Stomach (tissue), 9 donors: ENCODE results near the gene RECK. TPM values are rescaled to one million over a fixed set of nuclear protein-coding genes. Genes with fewer than 3 reads are reported as not detected.

ENCODE experiments used
- DNase-seq, 2 donors: peaks; one replicate each; pipeline versions ENCODE4 v3.0.0 to v3.0.0-alpha.2; 2013 to 2019
- H3K27ac ChIP-seq, 5 donors: fragments of 200-600 bp in 4 of 5; sonication (generic) in 4 of 5; one replicate each; pipeline ENCODE4 v1.5.1; 2013 to 2019; ENCODE audit warnings: mild to moderate bottlenecking in 1 of 5, moderate library complexity in 1 of 5
- H3K27me3 ChIP-seq, 3 donors: fragments of 200-600 bp; sonication (generic); one replicate each; pipeline ENCODE4 v1.5.1; 2017 to 2019; ENCODE audit warnings: mixed run types in 1 of 3
- H3K36me3 ChIP-seq, 4 donors: fragments of 200-600 bp; sonication (generic); 1 replicate in 3 of 4; 2 replicates in 1 of 4; pipeline ENCODE4 v1.5.1; 2016 to 2019
- H3K4me1 ChIP-seq, 4 donors: fragments of 200-600 bp; sonication (generic); one replicate each; pipeline ENCODE4 v1.5.1; 2016 to 2019
- H3K4me3 ChIP-seq, 4 donors: fragments of 200-600 bp; sonication (generic) in 3 of 4; one replicate each; pipeline ENCODE4 v1.5.1; 2016 to 2019; ENCODE audit warnings: mild to moderate bottlenecking in 1 of 4
- H3K9me3 ChIP-seq, 4 donors: fragments of 200-600 bp; sonication (generic); one replicate each; pipeline ENCODE4 v1.5.1; 2016 to 2019
- EP300 ChIP-seq: sonication (generic); formaldehyde crosslinking; IDR thresholded peaks from one replicate; pipeline ENCODE4 v1.6.1; 2017; ENCODE audit warnings: antibody characterized with exemption
- POLR2A ChIP-seq, 4 donors: fragments of 450-650 bp; IDR thresholded peaks; one replicate each; pipeline ENCODE4 v1.6.1; 2016; ENCODE audit warnings: antibody characterized with exemption in 4 of 4, control low read depth in 2 of 4, mild to moderate bottlenecking in 1 of 4, moderate library complexity in 1 of 4
- POLR2AphosphoS5 ChIP-seq, 3 donors: sonication (generic); formaldehyde crosslinking; IDR thresholded peaks; one replicate each; pipeline ENCODE4 v1.6.1; 2016; ENCODE audit warnings: antibody characterized with exemption in 3 of 3
- WGBS, 5 donors: extraction: QIAGEN DNeasy Blood & Tissue Kit in 3 of 5; methylation state at CpG; one replicate each; pipeline versions ENCODE4 v1.1.5 to v1.1.7; 2013 to 2018; 5-methylcytosine and 5-hydroxymethylcytosine counted together
- intact Hi-C: fragments of 100-400 bp; cut with DNase I; formaldehyde crosslinking; loops from one replicate; pipeline ENCODE4 v1.15.1; 2023; ENCODE audit warnings: low total_unique reads
- polyA plus RNA-seq, 3 donors: library from polyadenylated mRNA; stranded (reverse); fragments of 200-250 nt; gene quantifications; one replicate each; pipeline ENCODE4 v1.2.3, GENCODE V29; 2013
- total RNA-seq, 5 donors: library from RNA; depleted of rRNA; stranded (reverse); fragments of >200 nt; gene quantifications; one replicate each; pipeline versions ENCODE4 v1.1.0 to v1.2.3, GENCODE V29; 2014 to 2016
- TF ChIP-seq, protein P1 (sequence below), 7 experiments: fragments of 450-650 bp in 4 of 7; fragments of 200-600 bp in 3 of 7; sonication (generic) in 3 of 7; IDR thresholded peaks; one replicate each; pipeline ENCODE4 v1.5.1; 2016 to 2019; ENCODE audit warnings: antibody characterized with exemption in 7 of 7, control low read depth in 2 of 7, mild to moderate bottlenecking in 1 of 7
- donor health status: healthy with polysubstance abuse.
- donor health status: Bipolar disorder and iron deficiency.
- donor health status: healthy.

RECK gene
- total and polyA plus RNA-seq, 8 donors: 2.3 to 19.3 (median 4.8) TPM

DNA sequence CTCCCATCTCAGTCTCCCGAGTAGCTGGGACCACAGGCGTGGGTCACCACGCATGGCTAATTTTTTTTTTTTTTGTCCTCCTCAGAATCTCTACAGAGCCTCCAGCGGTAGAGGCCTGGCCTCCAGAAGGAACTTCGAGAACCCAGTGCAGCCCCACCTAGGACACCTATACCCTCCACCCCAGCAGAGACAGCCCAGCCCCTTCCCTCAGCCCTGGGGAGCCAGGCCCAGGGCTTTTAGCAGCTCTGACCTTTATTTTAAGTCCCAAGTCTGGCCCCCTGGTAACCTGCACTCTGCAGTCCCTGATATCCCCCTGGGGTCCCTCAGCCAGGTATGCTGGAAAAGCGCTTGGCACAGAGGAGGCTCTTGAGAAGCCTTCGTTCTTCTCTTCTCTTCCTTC lies 105.0 kb downstream of the RECK start:
- Histone ChIP-seq H3K27me3 (peaks cover 0 to 4% (median 0%) of the 10 kb centered on the region in 3 donors), H3K9me3 (peaks cover 0 to 5% (median 2%) of the 10 kb centered on the region in 4 donors), H3K4me1 (peaks cover 39 to 98% (median 78%) of the 10 kb centered on the region in 4 donors), H3K36me3 (peaks cover 0 to 7% (median 0%) of the 10 kb centered on the region in 4 donors), H3K4me3 (no peak overlapping the region), H3K27ac (peak overlapping the region; percentile 33 to 91 (median 86))
- intact Hi-C loops: no loop called here
- no peak for TF ChIP-seq EP300
- TF ChIP-seq, protein P1, sequence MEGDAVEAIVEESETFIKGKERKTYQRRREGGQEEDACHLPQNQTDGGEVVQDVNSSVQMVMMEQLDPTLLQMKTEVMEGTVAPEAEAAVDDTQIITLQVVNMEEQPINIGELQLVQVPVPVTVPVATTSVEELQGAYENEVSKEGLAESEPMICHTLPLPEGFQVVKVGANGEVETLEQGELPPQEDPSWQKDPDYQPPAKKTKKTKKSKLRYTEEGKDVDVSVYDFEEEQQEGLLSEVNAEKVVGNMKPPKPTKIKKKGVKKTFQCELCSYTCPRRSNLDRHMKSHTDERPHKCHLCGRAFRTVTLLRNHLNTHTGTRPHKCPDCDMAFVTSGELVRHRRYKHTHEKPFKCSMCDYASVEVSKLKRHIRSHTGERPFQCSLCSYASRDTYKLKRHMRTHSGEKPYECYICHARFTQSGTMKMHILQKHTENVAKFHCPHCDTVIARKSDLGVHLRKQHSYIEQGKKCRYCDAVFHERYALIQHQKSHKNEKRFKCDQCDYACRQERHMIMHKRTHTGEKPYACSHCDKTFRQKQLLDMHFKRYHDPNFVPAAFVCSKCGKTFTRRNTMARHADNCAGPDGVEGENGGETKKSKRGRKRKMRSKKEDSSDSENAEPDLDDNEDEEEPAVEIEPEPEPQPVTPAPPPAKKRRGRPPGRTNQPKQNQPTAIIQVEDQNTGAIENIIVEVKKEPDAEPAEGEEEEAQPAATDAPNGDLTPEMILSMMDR (IDR thresholded peaks at IDR 0.05): no peak
- TF ChIP-seq POLR2A (IDR thresholded peaks at IDR 0.05): no peak
- no peak for TF ChIP-seq POLR2AphosphoS5 (IDR thresholded peaks at IDR 0.05)
- DNase-seq: no peak
- 90 to 96% (median 92%) methylated on average over 7 of the region's 7 CpGs for WGBS, 5 donors

DNA sequence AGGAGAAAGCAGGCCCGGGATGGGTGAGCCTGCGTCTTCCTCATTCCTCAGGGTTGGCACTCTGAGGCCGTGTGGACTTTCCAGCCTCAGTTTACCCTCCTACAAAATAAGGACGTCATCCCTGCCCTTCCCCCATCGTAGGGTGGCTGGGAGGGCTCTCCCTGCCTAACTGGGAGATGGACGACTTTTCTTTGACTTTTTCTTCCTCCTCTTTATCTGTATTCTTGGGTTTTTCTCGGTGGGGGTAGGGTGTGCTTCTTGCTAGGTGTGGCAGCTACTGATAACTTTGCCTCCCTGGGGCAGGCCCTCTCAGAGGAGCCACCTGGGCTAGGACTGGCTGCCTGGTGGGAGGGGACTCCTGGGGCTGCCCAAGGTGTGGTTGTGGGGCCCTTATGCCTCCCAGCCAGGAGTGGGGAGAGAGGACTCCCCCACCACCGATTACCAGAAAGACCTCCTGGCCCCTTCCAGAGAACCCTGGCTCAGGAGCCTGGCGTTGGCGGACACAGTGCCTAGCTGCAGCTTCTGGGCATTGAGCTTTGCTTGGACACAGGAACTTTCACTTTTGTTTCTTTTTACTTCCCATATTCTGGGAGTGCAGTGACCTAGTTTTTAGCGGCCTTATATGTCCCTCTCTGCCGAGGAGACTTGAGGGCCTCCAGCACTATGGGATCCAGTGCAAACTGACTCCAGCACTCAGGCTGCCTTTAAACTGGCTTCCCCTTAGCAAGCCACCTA lies 106.0 kb downstream of the RECK start:
- TF ChIP-seq POLR2A (IDR thresholded peaks at IDR 0.05): no peak
- TF ChIP-seq POLR2AphosphoS5 (IDR thresholded peaks at IDR 0.05): peak in 2 of 3 donors; percentile 3 to 12
- H3K36me3 ChIP-seq: peaks cover 0 to 12% (median 0%) of the 10 kb centered on the region in 4 donors
- H3K27me3 ChIP-seq: peaks cover 0 to 1% (median 0%) of the 10 kb centered on the region in 3 donors
- peaks cover 30 to 98% (median 76%) of the 10 kb centered on the region in 4 donors for H3K4me1 ChIP-seq
- peak overlapping the region; percentile 17 to 20 (median 18) for H3K4me3 ChIP-seq
- 19 to 31% (median 24%) methylated on average over 12 of the region's 12 CpGs for WGBS, 5 donors
- H3K9me3 ChIP-seq: peaks cover 0 to 5% (median 2%) of the 10 kb centered on the region in 4 donors
- peak overlapping the region; percentile 33 to 91 (median 86) for H3K27ac ChIP-seq
- intact Hi-C loops: no loop called here
- peak; percentile 41 to 78 for DNase-seq

DNA sequence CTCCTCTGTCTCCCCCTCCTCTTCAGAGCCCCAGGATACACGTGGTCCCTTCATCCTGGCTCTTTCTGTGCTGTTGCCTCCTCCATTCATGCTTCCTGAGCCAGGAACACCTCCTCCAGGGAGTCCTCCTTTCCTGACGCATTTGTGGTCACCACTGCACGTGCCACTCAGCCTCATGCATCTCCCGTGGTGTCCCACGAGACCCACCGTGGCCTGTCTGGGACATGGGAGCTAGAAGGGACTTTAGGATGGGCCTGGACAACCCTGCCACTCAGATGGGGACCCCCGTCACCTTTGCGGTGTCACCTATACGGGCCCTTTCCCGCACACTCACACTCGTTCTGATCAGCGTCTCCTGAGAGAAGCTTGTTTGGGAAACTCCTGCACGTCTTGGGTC lies 106.5 kb downstream of the RECK start:
- TF ChIP-seq, protein P1 (IDR thresholded peaks at IDR 0.05): no peak
- TF ChIP-seq POLR2A (IDR thresholded peaks at IDR 0.05): no peak
- no peak for TF ChIP-seq EP300
- TF ChIP-seq POLR2AphosphoS5 (IDR thresholded peaks at IDR 0.05): no peak
- H3K27me3 ChIP-seq: no peaks in the 10 kb centered on the region
- no peak for DNase-seq
- H3K27ac ChIP-seq: peak overlapping the region; percentile 33 to 91 (median 86)
- H3K4me3 ChIP-seq: peak overlapping the region; percentile 17 to 20 (median 18)
- intact Hi-C loops: no loop called here
- H3K36me3 ChIP-seq: peaks cover 0 to 15% (median 0%) of the 10 kb centered on the region in 4 donors
- H3K4me1 ChIP-seq: peaks cover 29 to 98% (median 78%) of the 10 kb centered on the region in 4 donors
- WGBS, 5 donors: 71 to 82% (median 75%) methylated on average over 12 to 13 of the region's 13 CpGs
- H3K9me3 ChIP-seq: peaks cover 0 to 5% (median 2%) of the 10 kb centered on the region in 4 donors

DNA sequence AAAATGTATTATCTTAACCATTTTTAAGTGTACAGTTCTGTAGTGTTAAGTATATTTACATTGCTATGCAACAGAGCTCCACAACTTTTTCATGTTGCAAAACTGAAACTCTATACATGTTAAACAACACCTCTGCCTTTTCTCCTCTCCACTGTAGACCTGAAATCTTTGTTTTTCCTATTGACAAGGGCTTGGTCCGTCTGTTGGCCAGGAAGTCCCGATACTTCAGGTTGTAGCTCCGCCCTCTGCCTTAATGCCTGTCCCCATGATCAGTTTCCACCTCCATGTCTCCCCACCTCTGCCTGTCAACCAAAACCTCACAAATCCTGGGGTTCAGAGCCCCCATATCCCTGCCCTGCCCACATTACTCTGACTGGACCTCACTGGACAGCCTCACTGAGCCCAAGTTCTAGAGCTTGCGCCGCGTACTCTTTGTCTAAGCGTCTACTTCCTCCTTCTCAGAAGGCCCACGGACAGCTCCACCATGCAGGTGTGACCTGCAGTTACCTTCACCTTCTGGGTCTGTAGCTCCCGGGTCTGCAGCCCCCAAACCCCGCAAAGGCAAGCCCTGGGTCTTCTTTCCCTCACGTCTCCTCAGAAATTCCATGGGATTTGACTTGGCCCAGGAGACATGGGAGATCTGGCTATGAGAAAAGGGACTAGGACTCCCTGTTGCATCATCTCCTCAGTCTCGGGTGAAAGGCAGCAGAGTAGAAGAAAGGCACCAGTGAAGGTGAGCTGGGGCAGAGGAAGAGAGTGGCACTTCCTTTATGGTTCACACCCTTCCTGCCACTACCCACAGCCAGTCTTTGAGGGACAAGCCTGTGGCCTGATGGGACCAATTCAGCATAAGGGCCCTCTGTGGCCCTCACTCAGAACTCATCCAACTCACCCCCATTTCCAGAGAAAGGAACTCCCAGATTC lies 107.9 kb downstream of the RECK start:
- intact Hi-C loops: no loop called here
- Histone ChIP-seq H3K9me3 (peaks cover 0 to 5% (median 2%) of the 10 kb centered on the region in 4 donors), H3K27me3 (no peaks in the 10 kb centered on the region), H3K4me3 (no peak overlapping the region), H3K27ac (peak overlapping the region in 4 of 5 donors; percentile 3 to 91 (median 58)), H3K4me1 (peaks cover 42 to 98% (median 78%) of the 10 kb centered on the region in 4 donors), H3K36me3 (peaks cover 0 to 19% (median 0%) of the 10 kb centered on the region in 4 donors)
- DNase-seq: peak in 1 of 2 donors; percentile 58
- WGBS, 5 donors: 66 to 79% (median 71%) methylated on average over 12 of the region's 12 CpGs
- TF ChIP-seq, protein P1 (IDR thresholded peaks at IDR 0.05): no peak
- no peak for TF ChIP-seq EP300
- no peak for TF ChIP-seq POLR2AphosphoS5 (IDR thresholded peaks at IDR 0.05)
- no peak for TF ChIP-seq POLR2A (IDR thresholded peaks at IDR 0.05)
